ENCODE results near the gene ADCY3. TPM values are rescaled to one million over a fixed set of nuclear protein-coding genes. Genes with fewer than 3 reads are reported as not detected.

ADCY3 gene
- total RNA-seq, 2 experiments from 2014 or later, result 28.1 to 31.4 TPM

DNA sequence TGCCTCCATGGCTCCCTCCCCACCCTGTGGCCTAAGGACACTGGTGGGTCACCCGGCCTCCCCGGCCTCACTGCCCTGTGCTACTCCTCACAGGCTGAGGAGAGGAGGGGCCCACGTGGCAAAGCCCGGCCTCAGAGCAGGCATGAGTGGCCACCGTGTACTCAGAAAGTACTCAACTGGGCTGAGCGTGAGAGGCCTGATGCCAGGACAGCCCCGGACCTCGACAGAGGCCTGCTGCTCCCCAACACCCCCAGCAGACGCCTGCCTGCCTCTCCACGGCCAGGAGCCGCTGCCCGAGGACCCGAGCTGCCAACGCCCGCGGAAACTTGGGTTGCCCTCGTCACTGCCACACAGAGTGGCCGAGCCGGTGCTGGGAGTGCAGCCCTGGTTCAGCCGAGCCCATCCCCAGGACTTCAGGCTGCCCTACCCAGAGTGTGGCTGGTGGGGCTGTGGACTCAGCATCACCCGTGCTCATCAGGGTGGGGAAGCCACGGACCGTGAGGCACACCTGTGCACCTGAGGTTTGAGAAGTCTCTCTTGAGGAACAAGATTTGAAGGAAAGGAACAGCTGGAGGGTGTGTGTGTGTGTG is 67.5 kb downstream of the ADCY3 start:
- Mint-ChIP-seq H3K9me3 (no peaks in the 10 kb centered on the region), H3K4me3 (no peak overlapping the region), H3K27me3 (no peaks in the 10 kb centered on the region), H3K27ac (no peak overlapping the region), H3K4me1 (ENCODE audit: low read depth) (no peaks in the 10 kb centered on the region), H3K36me3 (ENCODE audit: low read depth) (no peaks in the 10 kb centered on the region)
- H3K4me3 ChIP-seq (ENCODE audit: low read length), result no peak overlapping the region
- H3K27ac ChIP-seq (ENCODE audit: low read depth in 1 of 2, low read length in 2 of 2), result no peak overlapping the region
- no peaks in the 10 kb centered on the region for H3K27me3 ChIP-seq (ENCODE audit: control insufficient read depth in 1 of 2, insufficient read depth in 2 of 2, low read length in 2 of 2)
- ATAC-seq (ENCODE audit: poor library complexity) (no peak), DNase-seq (no peak)
- ChIA-PET POLR2A (no interaction called here), CTCF (no interaction called here)
- peaks cover 3% of the 10 kb centered on the region for H3K36me3 ChIP-seq (ENCODE audit: insufficient read depth, low read length)
- TF ChIP-seq, protein P1, sequence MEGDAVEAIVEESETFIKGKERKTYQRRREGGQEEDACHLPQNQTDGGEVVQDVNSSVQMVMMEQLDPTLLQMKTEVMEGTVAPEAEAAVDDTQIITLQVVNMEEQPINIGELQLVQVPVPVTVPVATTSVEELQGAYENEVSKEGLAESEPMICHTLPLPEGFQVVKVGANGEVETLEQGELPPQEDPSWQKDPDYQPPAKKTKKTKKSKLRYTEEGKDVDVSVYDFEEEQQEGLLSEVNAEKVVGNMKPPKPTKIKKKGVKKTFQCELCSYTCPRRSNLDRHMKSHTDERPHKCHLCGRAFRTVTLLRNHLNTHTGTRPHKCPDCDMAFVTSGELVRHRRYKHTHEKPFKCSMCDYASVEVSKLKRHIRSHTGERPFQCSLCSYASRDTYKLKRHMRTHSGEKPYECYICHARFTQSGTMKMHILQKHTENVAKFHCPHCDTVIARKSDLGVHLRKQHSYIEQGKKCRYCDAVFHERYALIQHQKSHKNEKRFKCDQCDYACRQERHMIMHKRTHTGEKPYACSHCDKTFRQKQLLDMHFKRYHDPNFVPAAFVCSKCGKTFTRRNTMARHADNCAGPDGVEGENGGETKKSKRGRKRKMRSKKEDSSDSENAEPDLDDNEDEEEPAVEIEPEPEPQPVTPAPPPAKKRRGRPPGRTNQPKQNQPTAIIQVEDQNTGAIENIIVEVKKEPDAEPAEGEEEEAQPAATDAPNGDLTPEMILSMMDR (IDR thresholded peaks at IDR 0.05), result no peak
- H3K9me3 ChIP-seq (ENCODE audit: control insufficient read depth in 1 of 2, insufficient read depth in 1 of 2, low read length in 2 of 2), result peaks cover 0 to 24% of the 10 kb centered on the region in 2 experiments
- H3K4me1 ChIP-seq (ENCODE audit: insufficient read depth, low read length), result no peaks in the 10 kb centered on the region
- intact Hi-C loops (cut with DNase I, micrococcal nuclease), result no loop called here

DNA sequence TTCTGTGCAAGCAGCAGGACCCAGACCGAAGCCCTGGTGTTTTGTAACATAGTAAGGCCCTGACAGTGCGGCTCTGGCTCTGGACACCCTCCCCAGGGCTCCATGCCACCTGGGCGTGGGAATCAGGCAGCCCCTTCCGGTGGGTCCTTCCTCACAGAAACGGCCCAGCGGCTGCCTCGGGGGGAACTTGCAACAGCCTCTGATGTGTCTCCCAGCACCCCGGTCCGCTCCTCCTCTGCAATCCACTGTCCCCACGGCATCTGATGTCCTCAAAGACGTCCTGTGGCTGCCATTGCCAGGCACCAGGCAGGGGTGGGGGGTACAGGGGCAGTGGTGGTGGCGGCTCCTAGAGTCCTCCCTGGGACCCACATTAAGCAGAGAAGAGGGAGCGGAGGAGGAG is 68.0 kb downstream of the ADCY3 start:
- no peak for ATAC-seq (ENCODE audit: poor library complexity)
- Histone ChIP-seq H3K4me1 (ENCODE audit: insufficient read depth, low read length) (no peaks in the 10 kb centered on the region), H3K4me3 (ENCODE audit: low read length) (no peak overlapping the region), H3K27me3 (ENCODE audit: control insufficient read depth in 1 of 2, insufficient read depth in 2 of 2, low read length in 2 of 2) (no peaks in the 10 kb centered on the region), H3K9me3 (ENCODE audit: control insufficient read depth in 1 of 2, insufficient read depth in 1 of 2, low read length in 2 of 2) (peaks cover 0 to 27% of the 10 kb centered on the region in 2 experiments), H3K36me3 (ENCODE audit: insufficient read depth, low read length) (peaks cover 3% of the 10 kb centered on the region), H3K27ac (ENCODE audit: low read depth in 1 of 2, low read length in 2 of 2) (no peak overlapping the region)
- CTCF ChIA-PET, result no interaction called here
- Mint-ChIP-seq H3K27me3 (no peaks in the 10 kb centered on the region), H3K4me3 (no peak overlapping the region), H3K36me3 (ENCODE audit: low read depth) (no peaks in the 10 kb centered on the region), H3K4me1 (ENCODE audit: low read depth) (no peaks in the 10 kb centered on the region), H3K27ac (no peak overlapping the region), H3K9me3 (no peaks in the 10 kb centered on the region)
- DNase-seq, result no peak
- intact Hi-C loops (cut with DNase I, micrococcal nuclease), result no loop called here
- POLR2A ChIA-PET, result no interaction called here
- TF ChIP-seq, protein P1 (IDR thresholded peaks at IDR 0.05), result no peak

DNA sequence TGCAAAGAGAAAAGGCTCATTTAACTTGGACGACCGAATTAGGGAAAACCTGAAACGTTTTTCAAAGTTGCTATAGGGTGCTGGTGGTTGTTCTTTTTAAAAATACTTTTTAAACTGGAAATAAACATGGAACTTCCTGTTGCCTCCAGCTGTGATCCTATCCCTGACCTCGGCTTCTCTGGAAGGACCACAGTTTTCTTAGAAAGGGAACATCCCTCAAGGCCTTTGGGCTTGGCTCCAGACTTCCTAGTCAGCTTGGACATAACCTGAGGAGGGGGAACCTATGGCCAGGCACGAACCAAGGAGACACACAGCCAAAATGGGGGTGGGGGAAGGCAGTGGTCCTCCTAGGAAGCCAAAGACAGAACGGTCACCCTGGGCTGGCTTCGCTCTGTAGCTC is 69.1 kb downstream of the ADCY3 start:
- no peaks in the 10 kb centered on the region for H3K9me3 Mint-ChIP-seq
- no peak overlapping the region for H3K4me3 ChIP-seq (ENCODE audit: low read length)
- no peak overlapping the region for H3K4me3 Mint-ChIP-seq
- H3K27me3 Mint-ChIP-seq, result no peaks in the 10 kb centered on the region
- H3K27ac ChIP-seq (ENCODE audit: low read depth in 1 of 2, low read length in 2 of 2), result no peak overlapping the region
- intact Hi-C loops (cut with DNase I, micrococcal nuclease), result no loop called here
- TF ChIP-seq, protein P1 (IDR thresholded peaks at IDR 0.05), result no peak
- ChIA-PET CTCF (no interaction called here), POLR2A (no interaction called here)
- no peaks in the 10 kb centered on the region for H3K36me3 Mint-ChIP-seq (ENCODE audit: low read depth)
- peaks cover 3% of the 10 kb centered on the region for H3K36me3 ChIP-seq (ENCODE audit: insufficient read depth, low read length)
- H3K27me3 ChIP-seq (ENCODE audit: control insufficient read depth in 1 of 2, insufficient read depth in 2 of 2, low read length in 2 of 2), result no peaks in the 10 kb centered on the region
- DNase-seq, result no peak
- no peaks in the 10 kb centered on the region for H3K4me1 ChIP-seq (ENCODE audit: insufficient read depth, low read length)
- ATAC-seq (ENCODE audit: poor library complexity), result no peak
- peaks cover 0 to 27% of the 10 kb centered on the region in 2 experiments for H3K9me3 ChIP-seq (ENCODE audit: control insufficient read depth in 1 of 2, insufficient read depth in 1 of 2, low read length in 2 of 2)
- no peaks in the 10 kb centered on the region for H3K4me1 Mint-ChIP-seq (ENCODE audit: low read depth)
- no peak overlapping the region for H3K27ac Mint-ChIP-seq
